HG02938 (cell line): ENCODE measurements around the gene RNF152.
A peak's percentile ranks its signal among the peaks of the same experiment; 100 is the strongest.

Source experiments
- ATAC-seq: cut with Tn5 transposase; IDR thresholded peaks from one replicate; pipeline ENCODE4 v1.9.1; 2021; ENCODE audit warnings: mild to moderate bottlenecking, moderate library complexity; ENCODE audit not compliant: unreplicated experiment

Gene RNF152

DNA sequence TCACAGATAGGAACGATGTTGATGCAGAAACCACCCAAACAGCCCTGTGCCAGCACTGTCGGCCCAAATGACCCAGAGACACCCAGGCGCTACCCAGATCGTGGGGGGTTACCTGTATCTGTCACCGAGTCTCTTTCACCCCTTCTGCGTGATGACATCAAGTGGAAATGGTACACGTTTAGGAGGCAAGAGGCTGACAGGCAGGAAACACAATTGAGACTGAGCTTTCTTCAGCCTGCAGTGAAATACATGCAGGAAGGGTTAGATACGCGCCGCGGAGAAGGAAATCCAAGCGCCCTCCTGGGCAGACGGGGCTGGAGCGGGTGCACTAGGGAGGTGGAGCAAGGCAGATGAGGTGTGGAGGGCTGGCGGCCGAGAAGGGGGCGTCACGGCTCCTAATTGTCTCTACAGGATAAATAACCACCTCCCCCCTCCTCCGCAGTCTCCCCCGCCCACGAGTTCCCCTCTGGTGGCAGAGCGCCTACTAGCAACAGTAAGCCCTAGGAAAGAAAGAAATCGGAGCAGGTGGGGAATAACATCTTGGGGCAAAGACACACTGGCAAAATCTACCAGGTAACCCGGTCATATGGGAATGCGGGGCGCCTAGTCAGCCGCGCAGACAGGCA lies at the start of gene RNF152:
Gene RNF152, minus strand, starts transcription at position 325 of the 626 bp plus-strand sequence. CDS start 76,544 bp downstream, outside the sequence.
- ATAC-seq, result no peak

GRCh38 chr18:61941948-61942471 lies 49.2 kb upstream of the RNF152 start:
- no peak for ATAC-seq

DNA sequence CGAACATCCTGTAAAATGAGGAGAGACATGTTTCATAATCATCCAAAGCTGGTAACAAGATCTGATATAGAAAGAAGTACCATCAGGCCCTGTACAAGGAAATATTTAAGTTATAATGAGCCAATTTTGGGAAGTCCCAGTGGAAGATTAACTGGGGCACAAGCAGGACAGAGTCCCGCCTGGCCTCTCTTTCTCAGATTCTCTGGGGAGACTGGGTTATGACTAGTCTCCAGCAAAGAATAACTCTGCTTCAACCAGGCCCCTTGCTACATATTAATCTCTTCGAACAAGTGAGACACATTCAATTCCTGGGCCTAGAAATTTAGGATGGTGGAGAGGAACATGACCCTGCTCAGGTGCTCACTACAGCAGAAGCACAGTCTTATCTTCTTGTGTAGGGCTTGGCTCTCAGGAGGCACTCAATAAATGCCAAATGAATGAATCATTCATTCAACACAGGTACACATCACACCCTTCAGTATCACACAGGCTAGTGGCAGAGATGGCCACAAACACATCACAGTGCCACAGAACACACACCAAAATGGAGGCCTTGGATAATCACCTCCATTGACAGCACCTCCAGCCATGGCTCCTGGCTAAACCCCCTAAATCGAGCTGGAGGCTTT lies 46.4 kb upstream of the RNF152 start:
- ATAC-seq, result peak; percentile 55

DNA sequence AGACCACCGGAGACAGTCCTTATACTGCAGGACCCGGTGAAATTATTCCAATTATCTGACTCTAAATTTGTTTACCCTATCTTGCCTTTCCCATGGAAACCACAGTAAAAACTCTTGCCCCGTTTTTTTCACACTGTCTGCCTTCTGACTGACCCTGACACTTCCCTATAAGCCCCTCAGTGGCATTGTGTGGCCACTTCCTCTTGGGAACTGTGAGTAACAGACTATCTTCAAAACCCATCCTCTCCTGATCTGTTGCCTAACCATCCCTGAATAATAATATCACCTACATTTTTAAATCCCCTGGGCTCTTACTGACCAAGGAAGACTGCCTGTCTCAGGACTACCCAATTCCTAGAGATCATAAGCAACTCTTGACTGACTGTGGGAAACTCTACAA lies 42.6 kb upstream of the RNF152 start:
- ATAC-seq, result no peak

DNA sequence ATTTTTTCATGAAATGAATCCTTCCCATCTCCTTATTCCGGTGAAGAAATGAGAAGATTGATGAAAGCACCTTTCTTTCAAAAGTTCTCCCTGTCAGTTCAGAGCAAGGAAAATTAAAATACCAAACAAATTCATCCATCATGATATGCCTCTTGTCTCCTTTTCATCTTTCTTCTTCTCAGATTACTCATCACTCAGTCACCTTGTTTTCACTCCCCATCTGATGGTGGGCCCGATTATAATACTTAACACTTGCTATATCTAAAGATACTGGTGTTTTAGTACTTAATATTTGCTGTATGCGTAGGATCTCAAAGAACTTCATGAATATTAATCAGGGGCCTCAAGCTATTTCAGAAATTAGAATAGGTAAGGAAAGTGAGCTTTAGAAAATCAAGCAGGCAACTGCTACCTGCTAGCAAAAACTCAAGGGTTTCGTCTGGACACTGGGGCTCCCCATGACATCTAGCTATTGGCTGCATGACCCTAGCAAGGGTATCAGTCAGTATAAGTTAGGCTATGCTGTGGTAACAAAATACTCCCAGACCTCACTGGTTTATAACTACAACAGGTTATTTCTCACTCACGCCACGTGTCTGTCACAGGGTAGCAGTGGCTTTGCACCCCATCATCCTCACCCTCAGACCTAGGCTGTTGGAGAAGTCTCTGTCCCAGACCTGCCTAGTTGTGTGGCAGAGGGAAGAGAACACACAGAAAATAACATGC lies 39.0 kb upstream of the RNF152 start:
- ATAC-seq, result no peak

DNA sequence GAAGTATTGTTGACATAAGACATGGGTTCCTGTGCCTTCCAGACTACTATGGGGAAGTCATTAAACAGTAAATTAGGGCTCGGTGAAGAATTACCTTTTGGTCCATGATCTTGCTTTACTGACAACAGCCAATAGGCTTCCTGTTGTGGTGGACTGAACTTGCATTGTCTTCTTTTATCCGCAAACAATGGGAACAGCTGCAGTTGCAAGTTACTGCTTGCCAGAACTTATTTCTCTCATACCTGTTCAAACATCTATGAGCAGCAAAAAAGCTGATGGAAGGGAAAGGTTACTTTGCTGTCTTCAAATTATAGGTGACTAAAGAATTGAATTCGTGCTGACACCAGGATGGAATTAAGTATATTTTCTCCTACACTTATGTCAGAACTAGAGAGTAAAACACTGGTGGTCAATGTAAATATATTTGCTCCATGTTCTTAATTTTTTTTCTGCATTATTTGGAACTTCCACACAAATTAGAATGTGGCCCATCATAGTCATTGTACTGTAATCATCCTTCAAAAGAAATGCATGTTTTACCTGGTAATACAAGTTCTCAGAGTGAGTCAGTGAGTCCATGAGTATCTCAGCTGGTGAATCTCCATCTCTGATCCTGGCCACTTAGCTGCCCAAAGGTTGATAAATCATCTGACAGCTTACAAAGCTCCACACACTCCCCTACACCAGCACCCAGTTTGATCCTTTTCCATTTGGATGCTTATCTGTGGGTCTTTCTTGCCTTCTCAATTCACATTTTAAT lies 37.3 kb upstream of the RNF152 start:
- ATAC-seq, result no peak

DNA sequence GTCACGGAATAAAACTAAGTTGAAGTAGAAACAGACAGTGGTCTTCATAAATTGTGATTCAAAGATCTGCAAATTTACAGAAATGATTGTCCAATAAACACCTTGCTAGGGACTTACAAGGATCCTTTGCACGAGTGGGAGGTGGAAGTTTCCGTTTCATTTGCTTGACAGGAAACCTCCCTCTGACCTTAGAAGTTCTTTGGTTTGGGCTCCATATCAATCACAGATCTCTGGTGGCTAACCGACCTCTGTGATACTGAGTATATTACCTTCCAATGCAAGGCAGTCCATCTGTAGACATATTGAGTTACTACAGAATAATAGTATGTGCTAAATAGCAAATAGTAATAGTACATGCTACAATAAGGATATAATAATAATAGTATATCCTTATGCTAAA lies 33.7 kb upstream of the RNF152 start:
- no peak for ATAC-seq

DNA sequence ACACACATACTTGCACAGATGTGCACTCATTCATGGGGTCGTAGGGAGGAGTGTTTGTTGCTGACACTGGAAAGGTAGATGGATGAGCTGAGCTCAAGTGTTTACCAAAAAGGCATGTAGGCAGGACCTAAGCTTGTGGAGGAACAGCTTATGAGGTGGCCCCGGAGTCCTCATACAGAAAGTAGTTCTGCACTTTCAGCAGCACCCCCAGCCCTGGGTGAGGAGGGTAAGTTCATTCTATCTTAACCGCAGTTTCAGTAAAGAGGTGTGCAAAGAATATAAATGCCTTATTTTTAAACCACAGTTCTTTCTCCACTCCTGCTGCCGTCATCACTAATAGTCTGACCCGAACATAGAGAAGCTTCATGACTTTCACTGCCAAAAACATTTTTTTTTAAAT lies 31.7 kb upstream of the RNF152 start:
- no peak for ATAC-seq

DNA sequence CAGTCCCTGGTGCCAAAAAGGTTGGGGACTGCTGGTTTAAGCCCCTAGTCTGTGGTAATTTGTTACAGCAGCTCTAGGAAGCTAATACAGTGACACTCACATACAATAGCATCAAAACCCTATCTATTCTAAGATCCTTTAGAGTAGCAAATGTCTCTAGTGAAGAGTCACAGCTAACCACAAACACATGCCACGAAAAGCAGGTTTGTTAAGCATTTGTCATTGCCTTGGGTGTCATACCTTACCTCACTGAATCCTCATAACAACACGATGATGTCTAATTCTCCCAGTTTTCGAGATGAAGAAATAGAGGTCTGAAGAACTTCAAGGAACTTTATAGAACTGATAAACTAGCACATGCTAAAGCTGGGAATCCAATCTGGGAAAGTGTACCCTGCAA lies 29.6 kb upstream of the RNF152 start:
- ATAC-seq, result no peak

- no peak for ATAC-seq
Observed at GRCh38 chr18:61921621-61922235, 28.9 kb upstream of the RNF152 start.

DNA sequence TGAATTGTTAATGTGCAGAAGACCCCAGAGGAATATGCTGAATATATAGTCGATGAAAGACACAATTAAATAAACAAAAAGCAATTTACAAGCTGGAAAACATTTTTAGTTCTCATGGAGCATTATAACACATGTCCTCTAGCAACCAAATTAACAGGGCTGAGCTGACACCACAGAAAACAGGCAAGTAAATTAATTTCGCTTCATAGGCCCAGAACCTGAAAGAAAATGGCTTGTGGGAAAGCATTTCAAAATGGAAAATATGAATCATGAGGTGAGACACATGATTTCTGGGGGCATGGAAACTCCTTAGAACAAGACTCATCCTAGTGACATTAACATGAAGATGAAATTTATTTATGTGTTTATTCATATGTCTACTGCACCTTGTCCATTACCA lies 25.0 kb upstream of the RNF152 start:
- no peak for ATAC-seq

GRCh38 chr18:61912476-61912875 lies 19.7 kb upstream of the RNF152 start:
- no peak for ATAC-seq

DNA sequence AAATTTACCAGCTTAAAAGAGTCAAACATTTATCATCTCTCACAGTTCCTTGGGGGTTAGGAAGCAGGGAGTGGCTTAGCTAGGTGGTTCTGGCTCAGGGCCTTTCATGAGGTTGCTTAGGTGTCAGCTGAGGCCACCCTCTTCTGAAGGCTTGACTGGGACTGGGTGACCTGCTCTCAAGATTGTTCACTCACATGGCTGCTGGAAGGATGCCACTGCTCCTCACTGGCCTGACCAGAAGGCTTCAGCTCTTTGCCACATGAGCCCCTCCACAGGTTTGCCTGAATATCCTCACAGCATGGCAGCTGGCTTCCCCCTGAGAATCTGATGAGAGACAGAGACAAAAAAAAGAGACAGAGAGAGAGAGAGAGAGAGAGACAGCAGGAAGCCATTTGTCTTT lies 17.3 kb upstream of the RNF152 start:
- no peak for ATAC-seq

GRCh38 chr18:61908661-61909060 lies 15.9 kb upstream of the RNF152 start:
- no peak for ATAC-seq

DNA sequence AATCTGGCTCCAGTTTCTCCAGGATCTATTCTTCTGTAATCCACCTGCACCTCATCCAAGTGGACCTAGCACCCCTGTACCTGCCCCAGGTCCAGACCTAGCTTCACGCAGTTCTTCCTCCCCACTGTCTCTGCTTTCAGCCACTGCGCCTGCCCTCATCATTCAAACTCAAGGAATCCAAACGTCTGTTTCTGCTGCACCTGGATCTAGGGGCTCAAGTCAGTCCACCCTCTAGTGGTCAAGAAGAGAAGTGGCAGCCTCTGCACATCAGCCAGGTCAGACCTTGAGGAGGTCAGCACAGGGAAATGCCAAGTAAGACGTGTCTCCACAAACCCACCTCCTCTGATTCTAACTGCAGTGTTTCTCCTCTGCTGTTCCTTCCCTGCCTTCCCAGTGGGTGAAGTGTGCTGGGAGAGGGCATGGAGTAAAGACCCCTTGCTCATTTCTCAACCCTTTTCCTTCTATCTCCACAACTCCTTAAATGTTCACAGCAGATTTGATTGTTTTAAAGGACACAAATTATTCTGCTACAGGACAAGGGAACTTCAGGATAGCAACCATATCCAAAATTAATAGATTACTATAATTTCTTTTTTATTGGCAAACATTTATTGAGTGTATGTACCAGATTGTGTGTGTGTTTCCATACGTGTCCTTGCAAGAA lies 8.6 kb upstream of the RNF152 start:
- peak; percentile 98 for ATAC-seq

DNA sequence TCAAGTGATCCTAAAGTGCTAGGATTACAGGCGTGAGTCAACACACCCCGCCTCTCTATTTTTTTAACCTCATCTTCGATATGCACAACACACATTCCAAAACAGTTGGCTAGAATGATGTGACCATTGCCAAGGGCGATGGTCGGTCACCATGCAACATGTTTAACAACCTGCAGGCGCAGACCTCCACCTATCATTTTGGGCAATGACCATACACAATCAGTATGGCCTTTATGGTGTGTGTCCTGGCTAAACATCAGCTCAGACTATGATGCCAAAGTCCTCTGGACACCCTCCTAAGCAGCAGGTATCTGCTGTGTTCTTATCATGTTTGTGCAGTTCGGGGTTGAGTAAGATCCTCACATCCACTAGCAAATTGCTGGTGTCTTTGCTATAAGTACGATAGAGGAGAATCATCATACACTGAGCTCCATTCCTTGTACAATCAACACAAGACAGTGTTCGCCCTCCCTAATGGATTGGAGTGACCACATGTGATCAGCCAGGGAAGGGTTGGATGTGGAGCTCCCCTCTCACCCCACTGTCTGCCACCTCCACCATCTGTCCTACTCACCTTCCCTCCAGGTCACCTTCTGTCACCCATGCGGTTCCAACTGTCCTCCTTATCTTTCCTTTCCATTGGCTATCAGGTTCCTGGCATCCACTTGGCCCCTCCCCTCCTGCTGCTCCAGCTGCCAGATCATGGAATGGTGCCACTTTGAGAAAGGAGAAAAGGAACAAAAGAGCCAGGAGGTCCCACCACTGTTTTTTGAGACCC lies 7.9 kb upstream of the RNF152 start:
- ATAC-seq, result no peak

- no peak for ATAC-seq
Observed at GRCh38 chr18:61898640-61899101, 5.9 kb upstream of the RNF152 start.

DNA sequence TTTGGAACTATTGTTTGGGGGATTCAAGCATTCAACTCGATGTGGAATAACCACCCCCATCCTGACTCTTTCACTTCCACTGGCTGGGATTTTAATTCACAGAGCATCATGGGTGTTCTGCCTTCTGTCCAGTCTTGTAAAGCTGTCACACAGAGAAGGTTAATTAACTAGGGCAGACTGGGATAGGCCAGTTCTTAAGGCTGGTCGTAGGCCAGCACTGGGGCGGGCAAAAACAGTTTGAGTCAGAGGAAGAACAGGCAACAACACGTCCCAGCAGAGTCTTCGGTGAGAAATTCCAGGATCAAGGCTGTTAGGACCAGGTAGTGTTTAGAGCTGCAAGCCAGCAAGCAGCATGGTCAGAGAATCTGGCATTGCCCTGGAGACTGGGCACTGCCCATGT lies 4.0 kb upstream of the RNF152 start:
- no peak for ATAC-seq

DNA sequence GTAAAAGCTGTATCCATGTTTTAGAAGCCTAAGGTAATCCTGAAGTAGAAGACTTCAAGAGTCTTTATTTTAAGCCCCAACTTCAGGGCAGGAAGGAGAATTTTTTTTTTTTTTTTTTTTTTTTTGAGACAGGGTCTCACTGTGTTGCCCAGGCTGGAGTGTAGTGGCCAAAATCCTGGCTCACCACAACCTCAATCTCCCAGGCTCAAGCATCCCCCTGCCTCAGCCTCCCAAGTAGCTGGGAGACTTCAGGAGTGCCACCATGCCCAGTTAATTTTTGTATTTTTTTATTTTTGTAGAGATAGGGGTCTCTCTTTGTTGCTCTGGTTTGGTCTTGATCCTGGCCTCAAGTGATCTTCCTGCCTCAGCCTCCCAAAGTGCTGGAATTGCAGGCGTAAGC lies 3.3 kb upstream of the RNF152 start:
- ATAC-seq, result no peak
